ENCODE data around the gene CCDC40.

GRCh38 chr17:80072410-80072809, 36.0 kb downstream of the CCDC40 start:
- TF ChIP-seq ELF4 (CRISPR knock-in tag; IDR thresholded peaks at IDR 0.05) (no peak), CTCF (IDR thresholded peaks at IDR 0.05 in 2 of 3, conservative IDR thresholded peaks at IDR 0.05 in 1 of 3; ENCODE audit: insufficient read depth in 2 of 3, low read depth in 1 of 3, low read length in 3 of 3) (no peak), AFF4 (CRISPR knock-in tag; IDR thresholded peaks at IDR 0.05) (no peak), ELF1 (tag; IDR thresholded peaks at IDR 0.05) (no peak), EZH2 (IDR thresholded peaks at IDR 0.05; ENCODE audit: borderline replicate concordance, low read depth, low read length) (no peak), ZNF589 (CRISPR knock-in tag; IDR thresholded peaks at IDR 0.05; ENCODE audit: low read depth) (no peak), MAX (CRISPR knock-in tag; IDR thresholded peaks at IDR 0.05) (no peak), DACH1 (IDR thresholded peaks at IDR 0.05; ENCODE audit: partially characterized antibody) (no peak), HDAC6 (IDR thresholded peaks at IDR 0.05; ENCODE audit: low read depth, low read length) (no peak), ZZZ3 (IDR thresholded peaks at IDR 0.05) (no peak)

All from K562 (cell line).